ENCODE measurements around the gene PTPRR. TPM values are rescaled to one million over a fixed set of nuclear protein-coding genes. Genes with fewer than 3 reads are reported as not detected.

The PTPRR gene
- total RNA-seq, 1 donor: not detected

- Histone ChIP-seq H3K9me3 (ENCODE audit: low read depth, low read length) (no peaks in the 10 kb centered on the region), H3K4me3 (ENCODE audit: low read length) (no peak overlapping the region), H3K4me1 (ENCODE audit: insufficient read depth, low read length) (no peaks in the 10 kb centered on the region), H3K27me3 (ENCODE audit: insufficient read depth, low read length) (no peaks in the 10 kb centered on the region)
These were observed 113.7 kb downstream of the PTPRR start for GRCh38 chr12:70806827-70807226.

DNA sequence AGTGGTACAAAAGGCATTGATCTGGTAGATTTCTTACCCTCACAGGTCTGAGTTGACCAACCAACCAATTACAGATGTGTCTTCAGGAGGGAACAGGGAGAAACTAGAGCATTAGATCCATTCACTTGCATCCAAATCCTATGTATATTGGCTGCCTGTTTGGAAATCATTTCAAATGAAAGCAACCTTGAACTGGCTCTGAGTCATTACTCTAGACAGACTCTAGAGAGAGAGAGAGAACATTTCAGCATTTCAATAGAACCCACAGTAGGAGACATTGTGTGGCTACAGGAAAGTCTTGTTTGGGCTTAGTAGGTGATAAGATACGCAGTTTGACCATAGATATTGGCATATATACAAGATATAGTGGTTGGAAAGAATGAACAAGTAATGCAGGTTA, 114.5 kb downstream of the PTPRR start:
- H3K4me3 ChIP-seq (ENCODE audit: low read length): no peak overlapping the region
- H3K4me1 ChIP-seq (ENCODE audit: insufficient read depth, low read length): no peaks in the 10 kb centered on the region
- no peaks in the 10 kb centered on the region for H3K27me3 ChIP-seq (ENCODE audit: insufficient read depth, low read length)
- H3K9me3 ChIP-seq (ENCODE audit: low read depth, low read length): no peaks in the 10 kb centered on the region

DNA sequence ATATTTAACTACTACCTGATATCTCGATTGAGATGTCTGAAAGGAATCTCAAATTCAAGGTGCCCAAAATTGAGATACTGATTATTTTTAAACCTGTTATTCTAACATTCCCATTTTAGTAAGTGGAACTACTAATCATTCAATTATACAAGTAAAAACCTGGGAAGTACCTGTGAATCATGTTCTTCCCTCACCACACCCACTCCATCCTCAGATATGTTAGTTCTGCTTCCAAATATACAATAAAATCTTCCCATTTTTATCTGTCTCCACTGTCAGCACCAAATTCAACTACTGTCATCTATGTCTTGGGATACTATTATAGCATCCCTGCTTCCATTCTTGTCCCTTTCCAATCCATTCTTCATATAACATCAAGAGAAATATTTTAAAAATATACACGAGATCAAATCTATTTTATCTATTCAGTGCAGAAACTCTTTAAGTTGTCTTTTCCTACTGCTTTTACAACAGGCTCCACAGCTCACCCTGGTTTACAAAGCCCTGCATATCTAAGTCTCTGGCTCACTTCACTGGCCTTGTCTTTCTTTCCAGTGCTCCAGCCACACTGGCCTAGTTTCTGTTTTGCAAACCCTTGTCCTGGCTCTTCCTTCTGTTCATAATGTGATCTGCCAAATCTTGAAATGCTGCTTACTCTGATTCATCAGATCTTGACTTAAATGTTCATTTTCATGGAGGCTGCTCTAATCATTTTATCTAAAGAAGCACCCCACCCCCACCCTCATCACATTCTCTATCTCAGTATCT, 122.3 kb downstream of the PTPRR start:
- Histone ChIP-seq H3K4me3 (ENCODE audit: low read length) (no peak overlapping the region), H3K27me3 (ENCODE audit: insufficient read depth, low read length) (no peaks in the 10 kb centered on the region), H3K9me3 (ENCODE audit: low read depth, low read length) (no peaks in the 10 kb centered on the region), H3K4me1 (ENCODE audit: insufficient read depth, low read length) (no peaks in the 10 kb centered on the region)

- H3K9me3 ChIP-seq (ENCODE audit: low read depth, low read length): no peaks in the 10 kb centered on the region
- no peaks in the 10 kb centered on the region for H3K4me1 ChIP-seq (ENCODE audit: insufficient read depth, low read length)
- no peaks in the 10 kb centered on the region for H3K27me3 ChIP-seq (ENCODE audit: insufficient read depth, low read length)
- H3K4me3 ChIP-seq (ENCODE audit: low read length): no peak overlapping the region
These were observed 123.5 kb downstream of the PTPRR start for GRCh38 chr12:70796989-70797388.

DNA sequence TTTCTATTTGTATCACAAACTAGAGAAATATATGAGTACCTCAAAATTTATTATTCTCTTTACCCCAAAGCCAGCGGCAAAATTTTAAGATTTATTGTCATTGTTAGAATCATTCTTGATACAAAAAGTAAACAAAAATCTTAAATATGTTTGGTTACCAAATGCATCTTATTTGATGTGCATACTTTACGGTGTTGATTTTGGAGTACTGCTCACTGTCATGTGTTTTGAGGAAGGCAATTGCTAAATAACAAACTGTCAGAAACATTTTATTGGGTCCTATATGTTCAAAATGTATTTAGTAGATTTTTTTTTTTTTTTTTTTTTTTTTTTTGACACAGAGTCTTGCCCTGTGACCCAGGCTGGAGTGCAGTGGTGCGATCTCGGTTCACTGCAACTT, 124.9 kb downstream of the PTPRR start:
- Histone ChIP-seq H3K4me1 (ENCODE audit: insufficient read depth, low read length) (no peaks in the 10 kb centered on the region), H3K27me3 (ENCODE audit: insufficient read depth, low read length) (no peaks in the 10 kb centered on the region), H3K4me3 (ENCODE audit: low read length) (no peak overlapping the region), H3K9me3 (ENCODE audit: low read depth, low read length) (no peaks in the 10 kb centered on the region)

- H3K4me3 ChIP-seq (ENCODE audit: low read length): no peak overlapping the region
- H3K9me3 ChIP-seq (ENCODE audit: low read depth, low read length): no peaks in the 10 kb centered on the region
- H3K4me1 ChIP-seq (ENCODE audit: insufficient read depth, low read length): no peaks in the 10 kb centered on the region
- no peaks in the 10 kb centered on the region for H3K27me3 ChIP-seq (ENCODE audit: insufficient read depth, low read length)
These were observed 126.4 kb downstream of the PTPRR start for GRCh38 chr12:70794131-70794530.

DNA sequence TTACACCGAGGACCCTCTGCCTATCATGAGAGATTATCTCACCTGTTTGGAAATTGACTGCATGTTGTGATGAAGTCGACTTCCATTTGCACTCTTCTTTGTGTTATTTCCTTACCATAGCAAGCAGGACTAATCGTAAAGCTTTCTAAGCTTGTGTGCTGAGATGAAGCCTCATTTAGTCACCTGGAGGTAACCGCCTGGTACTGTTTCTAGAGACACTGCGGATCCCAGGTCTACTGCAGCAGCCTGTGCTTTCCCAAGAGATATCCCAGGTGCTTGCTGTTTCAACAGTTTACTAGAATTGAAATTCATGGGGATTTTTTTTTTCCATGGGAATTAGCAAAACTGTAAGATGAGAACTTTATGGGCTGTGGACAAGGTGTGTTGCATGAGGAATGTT, 131.8 kb downstream of the PTPRR start:
- H3K9me3 ChIP-seq (ENCODE audit: low read depth, low read length): no peaks in the 10 kb centered on the region
- H3K4me3 ChIP-seq (ENCODE audit: low read length): no peak overlapping the region
- no peaks in the 10 kb centered on the region for H3K4me1 ChIP-seq (ENCODE audit: insufficient read depth, low read length)
- no peaks in the 10 kb centered on the region for H3K27me3 ChIP-seq (ENCODE audit: insufficient read depth, low read length)

- Histone ChIP-seq H3K27me3 (ENCODE audit: insufficient read depth, low read length) (no peaks in the 10 kb centered on the region), H3K9me3 (ENCODE audit: low read depth, low read length) (no peaks in the 10 kb centered on the region), H3K4me3 (ENCODE audit: low read length) (no peak overlapping the region), H3K4me1 (ENCODE audit: insufficient read depth, low read length) (no peaks in the 10 kb centered on the region)
These were observed 132.9 kb downstream of the PTPRR start for GRCh38 chr12:70787612-70788011.

- no peaks in the 10 kb centered on the region for H3K27me3 ChIP-seq (ENCODE audit: insufficient read depth, low read length)
- H3K4me1 ChIP-seq (ENCODE audit: insufficient read depth, low read length): no peaks in the 10 kb centered on the region
- H3K9me3 ChIP-seq (ENCODE audit: low read depth, low read length): no peaks in the 10 kb centered on the region
- H3K4me3 ChIP-seq (ENCODE audit: low read length): no peak overlapping the region
These were observed 134.6 kb downstream of the PTPRR start for GRCh38 chr12:70785896-70786295.

GRCh38 chr12:70784042-70784668, 136.4 kb downstream of the PTPRR start:
- Histone ChIP-seq H3K4me3 (ENCODE audit: low read length) (no peak overlapping the region), H3K27me3 (ENCODE audit: insufficient read depth, low read length) (no peaks in the 10 kb centered on the region), H3K4me1 (ENCODE audit: insufficient read depth, low read length) (no peaks in the 10 kb centered on the region), H3K9me3 (ENCODE audit: low read depth, low read length) (no peaks in the 10 kb centered on the region)

DNA sequence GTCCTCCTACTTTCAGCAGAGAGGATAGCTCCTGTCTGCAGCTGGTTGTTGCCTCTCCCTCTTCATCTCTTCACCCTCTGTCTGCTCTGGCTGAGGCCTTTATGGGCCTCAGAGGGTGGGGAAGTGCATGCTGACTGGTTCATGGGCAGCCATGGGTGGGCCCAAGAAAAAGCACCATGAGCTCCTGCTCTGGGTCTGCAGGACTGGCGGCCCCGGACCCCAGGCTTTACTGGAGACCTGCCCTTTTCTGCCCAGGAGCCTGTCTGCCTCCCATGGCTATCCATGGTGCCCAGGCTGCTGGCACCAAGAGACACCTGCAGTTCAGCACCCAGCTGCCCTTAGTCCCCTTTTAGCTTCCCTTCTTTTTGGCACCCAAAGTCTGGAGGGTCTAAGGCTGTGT, 137.1 kb downstream of the PTPRR start:
- no peaks in the 10 kb centered on the region for H3K4me1 ChIP-seq (ENCODE audit: insufficient read depth, low read length)
- H3K27me3 ChIP-seq (ENCODE audit: insufficient read depth, low read length): no peaks in the 10 kb centered on the region
- H3K4me3 ChIP-seq (ENCODE audit: low read length): no peak overlapping the region
- H3K9me3 ChIP-seq (ENCODE audit: low read depth, low read length): no peaks in the 10 kb centered on the region

DNA sequence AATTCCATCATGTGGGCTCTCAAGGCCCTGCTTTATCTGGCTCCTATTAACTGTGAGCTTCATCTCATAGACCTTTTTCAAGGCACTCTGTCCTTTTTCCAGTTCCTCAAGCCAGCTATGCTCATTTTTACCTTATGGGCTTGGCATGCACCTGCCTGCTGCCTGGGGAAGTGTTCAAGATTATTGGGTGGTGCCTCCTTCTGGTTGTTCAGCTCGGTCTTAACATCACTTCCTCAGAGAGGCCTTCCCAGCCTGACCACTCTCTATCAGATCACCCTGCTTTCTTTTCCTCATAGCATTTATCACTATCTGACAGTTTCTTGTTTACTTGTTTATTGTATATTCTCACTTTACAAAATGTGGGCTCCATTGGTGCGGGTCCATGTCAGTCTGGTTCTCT, 141.3 kb downstream of the PTPRR start:
- Histone ChIP-seq H3K4me3 (ENCODE audit: low read length) (no peak overlapping the region), H3K4me1 (ENCODE audit: insufficient read depth, low read length) (no peaks in the 10 kb centered on the region), H3K27me3 (ENCODE audit: insufficient read depth, low read length) (no peaks in the 10 kb centered on the region), H3K9me3 (ENCODE audit: low read depth, low read length) (no peaks in the 10 kb centered on the region)

DNA sequence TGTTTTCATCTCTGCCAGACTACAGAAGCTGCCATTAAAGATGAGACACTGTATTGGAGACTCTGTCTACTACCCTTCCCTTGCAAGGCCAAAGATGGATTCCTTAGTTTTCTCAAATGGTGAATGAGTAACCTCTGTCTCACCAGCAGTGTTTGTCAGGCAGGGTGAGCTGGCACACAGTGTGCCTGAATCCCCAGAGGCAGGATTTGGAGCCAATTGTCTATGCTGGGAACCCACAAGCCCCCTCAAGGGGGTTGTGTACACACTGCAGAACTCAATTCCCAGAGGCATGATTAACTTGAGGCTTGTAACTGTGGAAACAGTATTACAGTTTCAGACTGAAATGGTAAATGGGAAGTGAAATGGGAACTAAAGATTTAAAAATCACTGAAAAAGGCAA, 146.5 kb downstream of the PTPRR start:
- Histone ChIP-seq H3K9me3 (ENCODE audit: low read depth, low read length) (no peaks in the 10 kb centered on the region), H3K27me3 (ENCODE audit: insufficient read depth, low read length) (no peaks in the 10 kb centered on the region), H3K4me3 (ENCODE audit: low read length) (no peak overlapping the region), H3K4me1 (ENCODE audit: insufficient read depth, low read length) (no peaks in the 10 kb centered on the region)

- no peaks in the 10 kb centered on the region for H3K27me3 ChIP-seq (ENCODE audit: insufficient read depth, low read length)
- no peaks in the 10 kb centered on the region for H3K9me3 ChIP-seq (ENCODE audit: low read depth, low read length)
- no peak overlapping the region for H3K4me3 ChIP-seq (ENCODE audit: low read length)
- no peaks in the 10 kb centered on the region for H3K4me1 ChIP-seq (ENCODE audit: insufficient read depth, low read length)
These were observed 147.7 kb downstream of the PTPRR start for GRCh38 chr12:70772836-70773235.

DNA sequence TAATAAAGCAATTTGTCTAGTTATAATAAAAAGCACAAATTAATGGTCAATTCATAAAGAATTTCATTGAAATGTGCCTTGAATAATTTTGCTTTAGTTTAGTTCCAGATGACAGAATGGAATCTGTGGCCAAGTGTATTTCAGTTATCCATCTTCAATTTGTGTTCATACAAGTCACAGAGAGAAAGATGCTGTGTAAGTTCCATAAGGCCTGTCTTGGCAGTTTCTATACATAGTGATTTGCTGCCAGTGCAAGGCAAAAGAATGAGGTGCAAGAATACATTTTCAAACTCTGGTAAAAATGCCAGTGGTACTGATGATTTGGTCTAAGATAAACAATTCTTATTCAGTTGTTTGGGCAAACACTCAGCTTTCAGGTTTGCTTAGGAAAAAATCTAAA, 149.0 kb downstream of the PTPRR start:
- Histone ChIP-seq H3K9me3 (ENCODE audit: low read depth, low read length) (no peaks in the 10 kb centered on the region), H3K27me3 (ENCODE audit: insufficient read depth, low read length) (no peaks in the 10 kb centered on the region), H3K4me1 (ENCODE audit: insufficient read depth, low read length) (no peaks in the 10 kb centered on the region), H3K4me3 (ENCODE audit: low read length) (no peak overlapping the region)

DNA sequence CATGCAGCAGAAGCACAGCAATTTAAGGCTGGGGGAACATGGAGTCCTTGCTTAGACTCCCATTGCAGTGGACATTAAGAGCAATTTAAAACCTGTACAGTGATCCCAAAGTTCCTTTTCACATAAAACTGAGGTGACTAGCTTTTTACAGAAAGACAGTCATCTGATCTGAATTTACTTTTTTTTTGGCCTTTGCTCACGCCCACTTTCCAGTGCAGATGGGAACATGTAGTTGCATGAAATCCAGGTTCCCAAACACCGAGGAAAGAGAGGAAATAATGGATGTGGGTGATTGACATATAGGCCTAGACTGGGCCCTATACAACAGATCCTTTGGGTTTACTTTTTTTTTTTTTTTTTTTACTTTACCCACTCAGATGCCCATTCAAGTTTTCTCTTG, 156.9 kb downstream of the PTPRR start:
- Histone ChIP-seq H3K4me3 (ENCODE audit: low read length) (no peak overlapping the region), H3K4me1 (ENCODE audit: insufficient read depth, low read length) (no peaks in the 10 kb centered on the region), H3K27me3 (ENCODE audit: insufficient read depth, low read length) (no peaks in the 10 kb centered on the region), H3K9me3 (ENCODE audit: low read depth, low read length) (no peaks in the 10 kb centered on the region)

Measured in mononuclear cell (primary cell).